Measurements from ENCODE around the gene CADPS. TPM values are rescaled to one million over a fixed set of nuclear protein-coding genes. Genes with fewer than 3 reads are reported as not detected.

CADPS gene
- total RNA-seq, 6 experiments from 2014 or later: not detected

GRCh38 chr3:62757045-62757444 lies 118.2 kb downstream of the CADPS start:
- Mint-ChIP-seq H3K9me3 (peaks cover 20% of the 10 kb centered on the region), H3K27ac (no peak overlapping the region), H3K27me3 (ENCODE audit: insufficient read depth) (no peaks in the 10 kb centered on the region), H3K4me1 (ENCODE audit: low read depth) (no peaks in the 10 kb centered on the region), H3K4me3 (no peak overlapping the region), H3K36me3 (ENCODE audit: low read depth) (no peaks in the 10 kb centered on the region)
- TF ChIP-seq CTCF (IDR thresholded peaks at IDR 0.05): no peak
- no peak for DNase-seq

DNA sequence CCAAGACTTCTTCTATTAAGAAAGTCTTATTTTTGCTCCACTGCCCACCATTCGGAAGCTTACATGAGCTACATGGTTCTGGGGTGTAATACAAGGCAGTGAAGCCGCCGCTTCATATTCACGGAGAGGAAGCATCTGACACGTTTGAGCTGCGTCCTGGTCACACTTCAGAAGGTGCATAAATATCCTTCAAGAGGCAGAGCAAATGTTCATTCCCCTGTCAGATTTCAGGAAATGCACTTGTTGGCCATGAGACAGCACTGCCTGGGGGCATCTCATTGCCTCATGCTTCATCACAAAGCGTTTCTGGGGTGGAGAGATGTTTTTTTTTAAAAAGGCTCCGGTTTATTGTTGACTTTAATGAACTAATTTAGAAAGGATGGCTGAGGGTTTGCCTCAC lies 119.9 kb downstream of the CADPS start:
- Mint-ChIP-seq H3K27me3 (ENCODE audit: insufficient read depth) (no peaks in the 10 kb centered on the region), H3K4me1 (ENCODE audit: low read depth) (no peaks in the 10 kb centered on the region), H3K27ac (no peak overlapping the region), H3K9me3 (peaks cover 20% of the 10 kb centered on the region), H3K36me3 (ENCODE audit: low read depth) (no peaks in the 10 kb centered on the region), H3K4me3 (no peak overlapping the region)
- DNase-seq: no peak
- TF ChIP-seq CTCF (IDR thresholded peaks at IDR 0.05): no peak

DNA sequence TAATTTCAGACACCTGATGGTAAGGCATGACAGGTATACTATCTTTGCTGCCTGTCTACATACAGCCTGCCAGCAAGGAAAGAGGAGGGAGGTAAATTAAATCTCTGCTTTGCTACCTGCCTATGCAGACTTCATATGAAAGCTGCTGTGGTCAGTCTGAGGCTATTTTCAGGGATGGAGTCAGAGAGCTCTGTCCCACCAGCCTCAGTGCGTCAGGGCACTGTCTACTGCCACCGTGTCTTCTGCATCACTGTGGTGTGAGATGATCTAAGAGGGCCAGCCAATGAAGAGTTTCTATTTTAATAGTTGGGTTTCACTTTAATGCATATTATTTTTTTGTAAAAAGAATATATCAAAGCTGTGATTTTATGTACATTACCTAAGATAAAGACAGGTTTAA lies 125.6 kb downstream of the CADPS start:
- TF ChIP-seq CTCF (IDR thresholded peaks at IDR 0.05): no peak
- Mint-ChIP-seq H3K4me3 (no peak overlapping the region), H3K27me3 (ENCODE audit: insufficient read depth) (no peaks in the 10 kb centered on the region), H3K27ac (no peak overlapping the region), H3K4me1 (ENCODE audit: low read depth) (no peaks in the 10 kb centered on the region), H3K36me3 (ENCODE audit: low read depth) (no peaks in the 10 kb centered on the region), H3K9me3 (peaks cover 25% of the 10 kb centered on the region)
- no peak for DNase-seq

- TF ChIP-seq CTCF (IDR thresholded peaks at IDR 0.05): no peak
- peaks cover 25% of the 10 kb centered on the region for H3K9me3 Mint-ChIP-seq
- no peaks in the 10 kb centered on the region for H3K4me1 Mint-ChIP-seq (ENCODE audit: low read depth)
- no peak overlapping the region for H3K27ac Mint-ChIP-seq
- DNase-seq: no peak
- no peaks in the 10 kb centered on the region for H3K36me3 Mint-ChIP-seq (ENCODE audit: low read depth)
- H3K4me3 Mint-ChIP-seq: no peak overlapping the region
- no peaks in the 10 kb centered on the region for H3K27me3 Mint-ChIP-seq (ENCODE audit: insufficient read depth)
Observed at GRCh38 chr3:62749130-62749529, 126.1 kb downstream of the CADPS start.

DNA sequence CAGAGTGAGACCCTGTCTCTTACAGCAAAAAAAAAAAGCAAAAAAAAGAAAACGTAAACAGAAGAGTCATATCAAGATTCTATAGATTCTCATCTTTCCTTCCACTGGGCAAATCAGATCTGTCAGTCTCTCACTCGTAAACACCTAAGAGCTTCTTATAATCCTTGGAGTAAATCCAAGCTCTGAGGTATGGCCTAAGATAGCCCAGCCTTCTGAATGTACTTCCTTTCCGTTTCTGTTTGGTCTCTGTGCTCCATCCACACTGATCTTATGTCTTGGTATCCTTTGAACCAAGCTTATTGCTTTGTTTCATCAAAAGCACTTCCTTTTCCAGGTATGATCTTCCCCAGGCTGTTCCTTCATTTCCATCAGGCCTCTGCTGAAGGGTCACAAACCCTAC lies 137.8 kb downstream of the CADPS start:
- TF ChIP-seq CTCF (IDR thresholded peaks at IDR 0.05): no peak
- no peak overlapping the region for H3K4me3 Mint-ChIP-seq
- DNase-seq: no peak
- H3K27ac Mint-ChIP-seq: no peak overlapping the region
- H3K36me3 Mint-ChIP-seq (ENCODE audit: low read depth): no peaks in the 10 kb centered on the region
- peaks cover 2% of the 10 kb centered on the region for H3K27me3 Mint-ChIP-seq (ENCODE audit: insufficient read depth)
- no peaks in the 10 kb centered on the region for H3K4me1 Mint-ChIP-seq (ENCODE audit: low read depth)
- H3K9me3 Mint-ChIP-seq: peaks cover 10% of the 10 kb centered on the region

DNA sequence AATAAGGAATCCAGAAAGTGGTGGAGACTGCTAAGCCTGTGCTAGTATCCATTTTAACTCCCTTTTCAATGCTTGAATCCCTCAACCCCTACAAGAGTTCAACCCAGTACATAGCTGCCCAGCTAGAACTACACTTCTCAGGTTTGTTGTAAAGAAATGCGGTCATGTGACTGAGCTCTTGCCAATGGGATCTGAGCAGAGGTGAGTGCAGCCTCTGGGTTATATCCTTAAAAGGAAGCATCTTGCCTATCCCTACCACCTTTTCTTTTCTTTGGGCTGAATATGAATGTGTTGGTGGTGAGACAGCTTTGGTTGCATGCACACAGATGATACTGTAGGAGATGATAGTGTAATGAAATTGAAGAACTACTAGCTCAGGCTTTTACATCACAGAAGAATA lies 139.7 kb downstream of the CADPS start:
- H3K4me1 Mint-ChIP-seq (ENCODE audit: low read depth): no peaks in the 10 kb centered on the region
- no peak overlapping the region for H3K27ac Mint-ChIP-seq
- DNase-seq: no peak
- TF ChIP-seq CTCF (IDR thresholded peaks at IDR 0.05): no peak
- H3K27me3 Mint-ChIP-seq (ENCODE audit: insufficient read depth): peaks cover 2% of the 10 kb centered on the region
- peaks cover 10% of the 10 kb centered on the region; the same call in 1 of the 2 replicates for H3K9me3 Mint-ChIP-seq
- no peaks in the 10 kb centered on the region for H3K36me3 Mint-ChIP-seq (ENCODE audit: low read depth)
- H3K4me3 Mint-ChIP-seq: no peak overlapping the region

Measured in HFFc6 (cell line).